ENCODE data around the gene LARP6.

LARP6 gene

DNA sequence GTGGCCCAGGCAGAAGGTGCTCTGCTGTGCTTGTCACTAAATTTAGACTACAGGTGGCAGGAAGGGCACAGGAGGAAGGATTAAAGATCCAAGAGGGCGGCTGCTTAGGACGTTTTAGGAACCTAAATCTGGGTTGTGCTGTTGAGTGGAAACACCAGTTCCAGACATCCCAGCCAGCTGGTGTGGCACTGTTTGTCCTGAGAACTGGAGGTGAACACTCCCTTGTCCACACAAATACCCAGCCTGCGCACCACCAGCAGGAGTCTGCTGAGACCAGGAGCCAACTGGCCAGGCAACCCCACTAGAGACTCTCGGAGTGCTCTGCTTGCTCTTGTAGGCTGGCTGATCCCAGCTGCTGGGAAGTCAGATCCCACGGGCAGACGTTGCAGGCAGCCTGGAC lies 60.3 kb downstream of the LARP6 start:
- no peak for DNase-seq (ENCODE audit: low spot score)

DNA sequence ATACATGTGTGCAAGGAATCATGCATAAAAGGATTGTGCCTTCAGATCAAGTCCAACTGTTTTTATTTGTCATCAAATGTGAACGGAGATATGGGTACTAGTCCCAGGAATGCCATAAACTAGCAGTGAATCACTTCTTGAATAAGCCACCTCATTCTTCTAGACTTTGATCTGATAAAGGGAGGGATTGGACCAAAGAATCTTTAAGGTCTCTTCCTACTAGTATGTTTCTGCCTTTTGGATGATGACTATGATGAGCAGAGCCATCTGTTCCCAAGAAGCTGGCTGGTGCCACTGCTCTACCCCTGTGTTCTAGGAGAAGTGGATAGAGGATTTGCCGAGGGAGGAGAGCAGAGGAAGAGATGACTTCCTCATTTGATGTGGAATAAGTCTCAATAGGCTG lies 61.8 kb downstream of the LARP6 start:
- no peak for DNase-seq (ENCODE audit: low spot score)

DNA sequence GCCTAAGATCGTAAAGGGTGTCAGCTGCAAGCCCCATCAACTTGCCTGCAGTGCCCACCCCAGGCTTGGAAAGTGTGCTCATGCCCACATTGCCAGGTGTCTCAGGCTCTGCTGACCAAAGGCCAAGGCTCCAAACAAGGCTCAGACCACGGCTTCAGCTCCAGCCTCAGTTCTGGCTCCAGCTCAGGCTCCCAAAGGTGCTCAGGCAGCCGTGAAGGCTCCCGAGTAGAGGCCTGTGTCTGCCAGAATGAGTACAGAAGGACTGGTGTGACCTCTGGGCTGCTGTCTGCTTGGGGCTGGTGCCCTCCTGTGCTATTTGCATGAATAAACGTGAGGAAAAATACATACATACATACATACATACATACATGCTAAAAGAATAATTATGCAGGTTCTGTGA lies 62.7 kb downstream of the LARP6 start:
- no peak for DNase-seq (ENCODE audit: low spot score)

DNA sequence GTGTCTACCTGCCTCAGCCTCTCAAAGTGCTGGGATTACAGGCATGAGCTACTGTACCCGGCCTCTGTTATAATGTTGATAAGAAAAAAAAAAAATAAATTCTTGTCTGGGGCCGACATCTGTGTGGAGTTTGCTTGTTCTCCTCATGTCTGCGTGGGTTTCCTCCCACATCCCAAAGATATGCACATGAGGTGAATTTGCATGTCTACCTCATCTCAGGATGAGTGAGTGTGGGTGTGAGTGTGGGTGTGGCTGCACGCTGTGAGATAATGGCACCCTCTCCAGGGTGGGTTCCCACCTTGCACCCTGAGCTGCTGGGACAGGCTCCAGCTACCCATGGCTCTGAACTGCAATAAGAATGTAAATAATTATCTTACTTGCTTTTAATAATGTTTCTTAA lies 64.7 kb downstream of the LARP6 start:
- no peak for DNase-seq (ENCODE audit: low spot score)

DNA sequence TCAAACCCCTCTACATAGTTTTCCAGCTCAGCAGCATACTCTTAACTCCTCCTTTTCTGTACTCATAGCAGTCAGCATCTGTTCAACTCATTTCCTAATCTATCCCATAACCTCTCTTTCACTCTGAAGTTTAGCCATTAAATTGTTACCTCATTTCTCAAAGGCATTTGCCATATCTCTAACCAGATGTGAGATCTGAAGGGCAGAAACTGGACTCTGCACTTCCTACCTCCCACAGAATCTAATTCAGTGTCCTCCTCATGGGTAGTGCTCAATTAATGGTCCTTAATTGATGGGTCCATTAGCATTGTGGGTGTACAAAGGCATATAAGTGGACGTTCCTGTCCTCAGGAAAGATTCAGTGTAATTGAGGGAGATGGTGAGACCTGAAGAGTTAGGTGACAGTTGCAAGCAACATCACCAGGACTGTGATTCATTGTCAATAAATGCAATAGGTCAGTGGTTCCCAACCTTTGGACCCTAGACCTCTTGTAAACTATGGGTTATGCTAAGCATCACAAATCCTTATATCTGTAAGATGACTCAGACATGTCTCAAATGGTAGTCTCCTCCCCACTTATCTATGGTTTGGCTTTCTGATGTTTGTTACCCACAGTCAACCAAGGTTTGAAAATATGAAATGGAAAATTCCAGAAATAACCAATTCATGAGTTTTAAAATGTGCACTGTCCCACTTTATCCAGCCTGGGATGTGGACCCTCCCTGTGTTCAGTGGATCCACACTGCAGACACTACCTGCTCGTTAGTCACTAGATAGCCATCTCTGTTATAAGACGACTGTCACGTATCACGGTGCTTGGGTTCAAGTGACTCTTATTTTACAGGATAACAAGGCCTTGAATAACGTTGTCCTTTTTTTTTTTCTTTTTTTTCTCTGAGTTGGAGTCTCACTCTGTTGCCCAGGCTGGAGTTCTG lies 65.6 kb downstream of the LARP6 start:
- DNase-seq (ENCODE audit: low spot score): no peak

DNA sequence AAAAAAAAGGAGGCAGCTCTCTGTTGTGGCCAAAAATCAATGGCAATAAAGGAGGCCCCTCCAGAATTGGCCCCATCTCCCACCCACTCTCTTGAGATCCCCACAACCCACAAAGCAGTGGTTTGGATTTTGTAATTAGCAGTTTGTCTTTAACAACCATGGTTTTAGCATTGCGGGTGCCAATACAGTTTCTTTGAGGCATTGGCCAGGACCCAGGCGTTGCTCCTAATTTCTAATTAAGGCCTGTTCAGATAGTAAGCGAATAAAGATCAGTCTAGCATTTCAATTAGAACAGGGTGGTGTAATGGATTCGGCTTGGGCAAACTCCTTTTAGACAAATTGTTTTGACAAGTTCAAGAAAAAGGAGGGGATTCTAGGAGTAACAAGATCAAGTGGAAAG lies 67.0 kb downstream of the LARP6 start:
- DNase-seq (ENCODE audit: low spot score): no peak

DNA sequence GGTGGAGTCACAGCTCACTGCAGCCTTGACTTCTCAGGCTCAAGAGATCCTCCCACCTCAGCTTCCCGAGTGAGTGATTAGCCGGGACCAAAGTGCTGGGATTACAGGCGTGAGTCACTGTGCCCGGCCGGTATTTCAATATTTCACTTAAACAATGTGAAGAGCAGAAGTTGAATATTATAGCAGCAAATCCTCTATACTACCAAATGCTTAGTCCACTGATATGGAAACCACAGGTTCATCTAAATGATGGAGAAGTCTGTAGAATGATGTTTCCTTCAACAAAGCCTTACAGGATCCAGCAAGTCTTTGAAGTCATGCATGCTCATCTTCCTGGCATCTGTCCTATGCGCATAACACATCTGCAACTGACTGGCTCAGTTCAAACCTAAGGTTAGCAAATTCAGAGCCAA lies 70.3 kb downstream of the LARP6 start:
- DNase-seq (ENCODE audit: low spot score): no peak

DNA sequence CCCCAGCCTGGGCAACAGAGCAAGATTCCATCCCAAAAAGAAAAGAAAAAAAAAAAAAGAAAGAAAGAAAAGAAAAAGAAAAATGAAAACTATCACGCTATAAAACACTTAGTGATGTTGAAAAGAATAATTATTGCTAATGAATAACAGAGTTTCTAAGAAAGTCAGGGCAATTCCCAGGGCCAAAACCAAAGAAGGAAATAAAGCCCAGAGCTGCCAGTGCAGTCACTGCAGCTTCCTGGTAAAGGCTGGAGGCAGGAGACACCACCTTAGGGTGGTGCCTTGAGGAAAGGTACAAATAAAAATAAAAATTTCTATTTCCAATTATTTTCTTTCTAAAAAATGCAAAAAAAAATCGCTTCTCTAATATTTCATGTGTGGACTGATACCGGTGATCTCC lies 70.9 kb downstream of the LARP6 start:
- DNase-seq (ENCODE audit: low spot score): no peak

DNA sequence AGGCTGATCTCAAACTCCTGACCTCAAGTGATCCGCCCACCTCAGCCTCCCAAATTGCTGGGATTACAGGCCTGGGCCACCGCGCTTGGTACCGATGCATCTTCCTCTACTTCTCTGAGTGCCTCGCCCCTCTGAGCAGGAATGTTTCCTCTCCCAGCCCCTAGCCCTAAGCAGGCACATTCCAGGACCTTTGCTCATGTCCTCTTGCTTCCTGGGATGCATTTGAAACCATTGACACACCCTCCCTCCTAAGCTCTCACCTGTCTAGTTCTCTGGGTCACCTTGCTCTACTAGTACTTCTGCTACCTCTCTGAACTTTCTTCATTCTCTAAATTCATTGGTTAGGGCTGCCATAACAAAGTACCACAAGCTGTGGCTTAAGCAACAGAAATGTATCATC lies 72.7 kb downstream of the LARP6 start:
- DNase-seq (ENCODE audit: low spot score): no peak
